HG03103 (cell line): ENCODE data around the gene CTNNA3.
A peak's percentile ranks its signal among the peaks of the same experiment; 100 is the strongest.

ENCODE experiments used
- ATAC-seq: cut with Tn5 transposase; IDR thresholded peaks from one replicate; pipeline ENCODE4 v1.9.1; 2021; ENCODE audit warnings: low read depth; ENCODE audit not compliant: unreplicated experiment

The CTNNA3 gene

DNA sequence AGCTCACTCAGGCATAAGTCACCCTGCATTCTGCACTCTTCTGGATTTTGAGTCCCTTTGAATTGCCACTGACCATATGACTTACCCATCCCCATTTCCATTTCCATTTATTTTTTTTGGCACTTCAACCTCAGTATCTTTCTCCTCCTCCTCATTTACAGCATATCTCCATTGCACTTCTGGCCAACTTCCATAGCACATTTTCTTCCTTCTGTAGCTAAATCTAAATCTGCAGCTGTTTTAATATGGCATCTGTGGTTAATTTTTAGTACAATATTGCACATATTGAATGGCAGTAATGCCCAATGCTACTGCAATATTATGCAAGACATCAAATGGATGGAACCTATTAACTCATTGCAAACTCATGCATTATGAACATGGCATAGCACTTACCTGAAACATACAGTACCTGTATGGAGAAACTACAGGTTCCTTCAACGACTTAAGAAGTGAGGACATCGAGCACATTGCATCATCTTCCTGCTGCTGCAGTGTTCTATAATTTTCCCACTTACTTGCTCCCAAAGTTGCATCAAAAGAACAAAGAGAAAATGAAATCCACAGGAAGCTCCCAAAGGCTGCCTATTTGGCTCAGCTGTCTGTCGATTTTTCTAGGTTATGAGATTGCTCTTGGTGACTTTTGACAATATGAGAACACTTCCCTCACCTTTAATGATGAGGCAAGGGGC, 714.5 kb downstream of the CTNNA3 start:
- no peak for ATAC-seq

DNA sequence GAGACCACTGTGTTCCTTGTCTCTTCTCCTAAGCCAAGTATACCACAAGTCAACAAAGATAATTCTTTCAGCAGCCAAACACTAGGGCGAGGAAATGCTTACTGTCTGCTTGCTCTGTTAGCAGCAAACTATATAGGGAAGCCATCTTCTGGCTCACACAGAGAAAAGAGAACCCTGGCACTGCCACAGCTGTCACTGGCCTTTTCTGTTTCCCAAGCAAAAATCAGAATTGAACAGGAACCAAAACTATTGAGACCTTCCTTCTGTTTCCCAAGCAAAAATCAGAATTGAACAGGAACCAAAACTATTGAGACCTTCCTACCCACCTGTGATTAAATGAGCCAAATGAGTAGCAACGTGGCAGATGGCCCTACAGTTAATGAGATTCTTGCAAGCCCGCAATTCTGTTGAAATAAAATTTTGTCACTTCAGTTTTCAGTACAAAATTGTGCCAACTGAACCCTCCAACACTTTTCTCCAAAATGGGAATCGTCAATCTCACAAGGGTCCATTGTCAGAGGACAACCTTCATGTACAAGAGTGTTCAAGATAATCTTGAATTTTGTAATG, 715.7 kb downstream of the CTNNA3 start:
- ATAC-seq, result no peak

DNA sequence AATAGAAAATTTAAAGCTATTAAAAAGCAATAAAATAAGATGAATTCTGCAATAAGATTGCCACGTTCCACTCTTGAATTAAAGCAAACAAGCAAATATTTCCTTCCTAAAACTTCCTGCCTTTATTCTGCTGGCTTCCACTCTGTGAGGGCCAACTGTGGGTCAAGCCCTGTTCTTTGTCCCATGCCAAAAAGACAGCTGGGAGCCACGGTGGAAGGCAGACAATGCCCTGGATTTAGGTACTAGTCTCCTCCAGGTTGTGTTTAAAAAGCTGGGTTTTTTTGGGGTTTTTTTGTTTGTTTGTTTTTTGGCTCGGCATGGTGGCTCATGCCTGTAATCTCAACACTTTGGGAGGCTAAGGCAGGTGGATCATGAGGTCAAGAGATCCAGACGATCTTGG, 731.0 kb downstream of the CTNNA3 start:
- no peak for ATAC-seq

DNA sequence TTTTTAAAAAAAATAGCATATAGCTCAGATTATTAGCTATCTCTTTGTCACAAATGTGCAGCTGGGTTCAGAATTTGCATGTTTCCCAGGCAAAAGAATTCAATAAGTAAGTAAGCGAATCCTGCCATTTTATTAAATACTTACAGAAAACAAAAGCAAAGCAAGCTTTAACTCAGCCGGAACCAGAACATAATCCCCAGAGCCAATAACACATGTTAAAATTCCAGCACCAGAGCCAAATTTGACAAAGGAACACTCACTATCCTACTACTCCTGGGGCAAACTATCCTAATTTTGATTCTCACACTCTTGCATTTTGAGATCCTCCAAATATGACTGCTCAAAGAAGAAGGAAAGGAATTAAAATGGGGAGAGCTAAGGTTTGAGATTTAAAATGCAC, 737.5 kb downstream of the CTNNA3 start:
- no peak for ATAC-seq

- no peak for ATAC-seq
Measured at GRCh38 chr10:66951896-66952295, 744.1 kb downstream of the CTNNA3 start.

DNA sequence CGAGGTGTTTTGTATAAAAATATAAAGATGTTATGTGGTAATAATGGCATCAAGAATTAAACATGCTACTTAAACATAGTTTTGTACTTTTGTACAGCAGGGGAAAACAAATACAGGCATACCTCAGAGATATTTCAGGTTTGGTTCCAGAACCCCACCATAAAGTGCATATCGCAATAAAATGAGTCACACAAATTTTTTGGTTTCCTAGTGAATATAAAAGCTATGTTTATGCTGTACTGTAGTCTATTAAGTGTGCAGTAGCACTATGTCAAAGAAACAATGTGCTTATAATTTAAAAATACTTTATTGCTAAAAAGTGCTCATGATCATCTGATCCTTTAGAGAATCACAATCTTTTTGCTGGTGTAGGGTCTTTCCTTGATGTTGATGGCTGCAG, 752.4 kb downstream of the CTNNA3 start:
- no peak for ATAC-seq

GRCh38 chr10:66942407-66942806, 753.6 kb downstream of the CTNNA3 start:
- no peak for ATAC-seq

- ATAC-seq, result no peak
Measured at GRCh38 chr10:66941491-66941890, 754.5 kb downstream of the CTNNA3 start.

- no peak for ATAC-seq
Measured at GRCh38 chr10:66940965-66941364, 755.0 kb downstream of the CTNNA3 start.

DNA sequence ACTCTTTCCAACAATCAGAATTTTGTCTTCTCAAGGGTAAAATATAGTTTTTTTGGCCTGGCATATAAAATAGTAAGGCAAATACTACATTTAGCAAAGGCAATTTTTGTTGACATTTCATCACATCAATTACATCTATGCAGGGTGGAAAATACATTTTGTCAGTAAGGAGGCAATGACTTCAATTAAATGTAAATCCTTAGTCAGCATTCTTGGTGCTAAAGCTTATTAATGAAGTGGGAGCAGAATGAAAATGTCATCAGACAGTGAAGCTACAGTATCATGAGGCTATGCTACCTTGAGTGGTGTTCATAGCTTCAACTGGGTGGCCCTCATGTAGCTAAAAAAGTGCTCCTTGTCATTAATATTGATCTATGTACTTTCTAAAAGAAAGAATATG, 761.3 kb downstream of the CTNNA3 start:
- no peak for ATAC-seq

- no peak for ATAC-seq
Measured at GRCh38 chr10:66931949-66932343, 764.0 kb downstream of the CTNNA3 start.

GRCh38 chr10:66931340-66931948, 764.6 kb downstream of the CTNNA3 start:
- no peak for ATAC-seq

DNA sequence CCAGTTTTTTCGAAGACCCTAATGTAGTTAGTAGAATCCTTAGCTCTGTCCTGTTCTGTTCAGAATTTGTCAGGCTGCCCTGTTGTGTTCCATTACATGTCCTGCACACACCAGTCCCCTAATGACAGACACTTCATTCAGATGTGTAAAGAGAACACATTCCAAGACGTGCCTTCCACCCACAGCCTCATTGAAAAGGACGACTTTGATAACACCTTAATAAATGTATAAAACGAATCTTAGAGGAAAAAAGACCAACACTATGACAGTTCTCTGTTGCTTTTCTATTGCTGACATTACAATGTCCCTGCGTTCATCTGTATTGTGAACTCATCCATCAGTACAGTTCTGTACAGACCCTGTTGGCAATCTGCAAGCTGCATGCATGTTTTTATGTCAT, 766.6 kb downstream of the CTNNA3 start:
- ATAC-seq, result no peak

DNA sequence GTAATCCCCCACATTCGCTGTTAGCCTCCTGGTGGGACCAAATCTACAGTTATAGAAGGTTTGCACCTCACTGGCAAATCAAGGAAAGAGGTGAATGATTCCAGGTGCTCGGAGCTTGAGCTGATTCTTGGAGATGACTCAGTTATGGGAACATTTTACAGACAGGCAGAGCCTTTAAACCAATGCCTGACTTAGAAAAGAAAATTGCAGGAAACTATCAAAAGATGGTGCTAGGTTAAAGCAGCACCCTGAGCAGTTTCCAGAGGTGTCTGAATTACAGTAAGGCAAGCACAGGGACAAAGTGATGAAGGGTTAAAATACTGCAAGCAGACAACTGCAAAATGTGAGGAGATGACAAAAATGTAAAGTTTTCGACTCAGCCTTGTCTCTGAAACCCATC, 767.2 kb downstream of the CTNNA3 start:
- ATAC-seq, result no peak

DNA sequence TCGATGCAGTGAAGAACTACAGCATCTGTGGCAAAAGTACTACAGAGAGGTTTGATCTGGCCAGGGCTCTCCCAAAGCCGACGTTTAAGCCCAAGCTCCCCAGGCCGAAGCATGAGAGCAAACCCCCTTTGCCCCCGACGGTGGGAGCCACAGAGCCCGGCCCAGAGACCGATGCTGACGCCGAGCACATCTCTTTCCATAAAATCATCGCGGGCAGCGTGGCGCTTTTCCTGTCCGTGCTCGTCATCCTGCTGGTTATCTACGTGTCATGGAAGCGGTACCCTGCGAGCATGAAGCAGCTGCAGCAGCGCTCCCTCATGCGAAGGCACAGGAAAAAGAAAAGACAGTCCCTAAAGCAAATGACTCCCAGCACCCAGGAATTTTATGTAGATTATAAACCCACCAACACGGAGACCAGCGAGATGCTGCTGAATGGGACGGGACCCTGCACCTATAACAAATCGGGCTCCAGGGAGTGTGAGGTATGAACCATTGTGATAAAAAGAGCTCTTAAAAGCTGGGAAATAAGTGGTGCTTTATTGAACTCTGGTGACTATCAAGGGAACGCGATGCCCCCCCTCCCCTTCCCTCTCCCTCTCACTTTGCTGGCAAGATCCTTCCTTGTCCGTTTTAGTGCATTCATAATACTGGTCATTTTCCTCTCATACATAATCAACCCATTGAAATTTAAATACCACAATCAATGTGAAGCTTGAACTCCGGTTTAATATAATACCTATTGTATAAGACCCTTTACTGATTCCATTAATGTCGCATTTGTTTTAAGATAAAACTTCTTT, 767.8 kb downstream of the CTNNA3 start:
- ATAC-seq, result no peak

DNA sequence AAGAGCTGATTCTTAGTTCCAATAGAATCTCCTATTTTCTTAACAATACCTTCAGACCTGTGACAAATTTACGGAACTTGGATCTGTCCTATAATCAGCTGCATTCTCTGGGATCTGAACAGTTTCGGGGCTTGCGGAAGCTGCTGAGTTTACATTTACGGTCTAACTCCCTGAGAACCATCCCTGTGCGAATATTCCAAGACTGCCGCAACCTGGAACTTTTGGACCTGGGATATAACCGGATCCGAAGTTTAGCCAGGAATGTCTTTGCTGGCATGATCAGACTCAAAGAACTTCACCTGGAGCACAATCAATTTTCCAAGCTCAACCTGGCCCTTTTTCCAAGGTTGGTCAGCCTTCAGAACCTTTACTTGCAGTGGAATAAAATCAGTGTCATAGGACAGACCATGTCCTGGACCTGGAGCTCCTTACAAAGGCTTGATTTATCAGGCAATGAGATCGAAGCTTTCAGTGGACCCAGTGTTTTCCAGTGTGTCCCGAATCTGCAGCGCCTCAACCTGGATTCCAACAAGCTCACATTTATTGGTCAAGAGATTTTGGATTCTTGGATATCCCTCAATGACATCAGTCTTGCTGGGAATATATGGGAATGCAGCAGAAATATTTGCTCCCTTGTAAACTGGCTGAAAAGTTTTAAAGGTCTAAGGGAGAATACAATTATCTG, 768.6 kb downstream of the CTNNA3 start:
- no peak for ATAC-seq

DNA sequence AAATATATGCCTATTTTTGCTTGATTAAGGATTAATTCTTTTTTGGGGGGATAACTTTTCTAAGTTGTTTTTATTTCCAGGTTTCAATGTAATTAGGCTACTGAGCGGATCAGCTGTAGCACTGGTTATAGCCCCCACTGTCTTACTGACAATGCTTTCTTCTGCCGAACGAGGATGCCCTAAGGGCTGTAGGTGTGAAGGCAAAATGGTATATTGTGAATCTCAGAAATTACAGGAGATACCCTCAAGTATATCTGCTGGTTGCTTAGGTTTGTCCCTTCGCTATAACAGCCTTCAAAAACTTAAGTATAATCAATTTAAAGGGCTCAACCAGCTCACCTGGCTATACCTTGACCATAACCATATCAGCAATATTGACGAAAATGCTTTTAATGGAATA, 769.2 kb downstream of the CTNNA3 start:
- no peak for ATAC-seq

- ATAC-seq, result peak; percentile 100
Measured at GRCh38 chr10:66925896-66926715, 769.9 kb downstream of the CTNNA3 start, which contains the start of gene LRRTM3. Gene LRRTM3 (plus strand): TSS chr10:66926036.

DNA sequence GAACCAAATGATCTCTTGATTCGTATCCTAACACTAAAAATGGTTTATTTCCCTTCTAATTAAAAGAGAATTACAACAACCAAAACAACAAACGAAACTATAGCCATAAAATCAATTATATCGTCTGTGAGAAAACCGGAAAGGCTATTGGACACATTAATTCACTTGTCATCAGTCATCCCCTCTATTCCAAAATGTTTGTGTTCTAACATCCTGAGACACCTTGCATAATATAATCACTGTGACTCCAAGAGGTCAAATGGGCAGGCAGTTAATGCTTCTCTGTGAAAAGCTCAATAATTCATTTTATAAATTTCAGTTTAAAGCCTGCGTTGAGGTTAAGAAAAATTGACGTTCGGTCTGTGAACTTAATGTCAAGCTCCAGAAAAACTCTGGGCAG, 770.6 kb downstream of the CTNNA3 start:
- no peak for ATAC-seq
